GM12801 (cell line): ENCODE data around the gene ENPP1.

Experiments used
- TF ChIP-seq, protein P1 (sequence below): IDR thresholded peaks from one replicate; pipeline ENCODE4 v1.5.1; 2011; ENCODE audit warnings: control low read depth; ENCODE audit not compliant: insufficient read length; ENCODE audit errors: extremely low read depth

ENPP1 gene

DNA sequence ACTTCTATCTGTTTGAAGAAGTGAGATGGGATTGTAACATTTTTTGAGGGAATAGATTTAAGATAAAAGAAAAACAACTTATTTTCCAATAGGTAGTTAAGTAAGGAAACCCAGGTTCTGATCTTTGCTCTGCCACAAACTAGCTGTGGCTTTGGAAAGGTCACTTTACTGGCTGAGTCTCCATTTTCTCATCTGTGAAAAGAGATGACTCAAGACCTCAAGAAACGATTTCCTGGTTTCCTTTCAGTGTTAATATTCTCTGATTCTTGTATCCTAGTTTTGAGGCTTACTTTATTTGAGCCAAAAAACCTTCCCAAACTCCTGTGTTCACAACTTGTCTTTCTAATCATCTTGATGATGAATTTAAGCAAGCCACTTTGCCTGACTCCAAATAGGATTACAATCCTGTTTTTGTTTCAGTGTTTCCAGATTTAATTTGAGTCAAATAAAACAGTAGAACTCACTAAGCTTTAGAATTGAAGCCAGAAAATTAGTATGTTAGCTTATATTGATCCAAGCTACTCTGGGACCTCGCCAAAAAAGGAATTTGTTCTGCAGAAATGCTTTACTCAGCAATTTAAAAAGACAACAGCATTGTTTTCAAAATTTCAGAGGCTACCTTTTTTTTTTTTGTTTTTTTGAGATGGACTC lies 51.1 kb downstream of the ENPP1 start:
- TF ChIP-seq, protein P1, sequence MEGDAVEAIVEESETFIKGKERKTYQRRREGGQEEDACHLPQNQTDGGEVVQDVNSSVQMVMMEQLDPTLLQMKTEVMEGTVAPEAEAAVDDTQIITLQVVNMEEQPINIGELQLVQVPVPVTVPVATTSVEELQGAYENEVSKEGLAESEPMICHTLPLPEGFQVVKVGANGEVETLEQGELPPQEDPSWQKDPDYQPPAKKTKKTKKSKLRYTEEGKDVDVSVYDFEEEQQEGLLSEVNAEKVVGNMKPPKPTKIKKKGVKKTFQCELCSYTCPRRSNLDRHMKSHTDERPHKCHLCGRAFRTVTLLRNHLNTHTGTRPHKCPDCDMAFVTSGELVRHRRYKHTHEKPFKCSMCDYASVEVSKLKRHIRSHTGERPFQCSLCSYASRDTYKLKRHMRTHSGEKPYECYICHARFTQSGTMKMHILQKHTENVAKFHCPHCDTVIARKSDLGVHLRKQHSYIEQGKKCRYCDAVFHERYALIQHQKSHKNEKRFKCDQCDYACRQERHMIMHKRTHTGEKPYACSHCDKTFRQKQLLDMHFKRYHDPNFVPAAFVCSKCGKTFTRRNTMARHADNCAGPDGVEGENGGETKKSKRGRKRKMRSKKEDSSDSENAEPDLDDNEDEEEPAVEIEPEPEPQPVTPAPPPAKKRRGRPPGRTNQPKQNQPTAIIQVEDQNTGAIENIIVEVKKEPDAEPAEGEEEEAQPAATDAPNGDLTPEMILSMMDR, result no peak

- TF ChIP-seq, protein P1, result no peak
These were observed 53.6 kb downstream of the ENPP1 start for GRCh38 chr6:131861381-131861780.

- TF ChIP-seq, protein P1, result no peak
These were observed 54.7 kb downstream of the ENPP1 start for GRCh38 chr6:131862476-131862875.

GRCh38 chr6:131867744-131868143 lies 59.9 kb downstream of the ENPP1 start:
- TF ChIP-seq, protein P1, result no peak

- TF ChIP-seq, protein P1, result no peak
These were observed 61.0 kb downstream of the ENPP1 start for GRCh38 chr6:131868836-131869235.

- TF ChIP-seq, protein P1, result no peak
These were observed 67.8 kb downstream of the ENPP1 start for GRCh38 chr6:131875647-131876046.

- TF ChIP-seq, protein P1, result no peak
These were observed 68.7 kb downstream of the ENPP1 start for GRCh38 chr6:131876545-131876944.
